HCT116 (cell line): Measurements from ENCODE around the gene SPTSSA.

Source experiments
- CTCF ChIP-seq, 3 experiments: fragments of 200-600 bp in 1 of 3; sonication (generic) in 1 of 3; IDR thresholded peaks in 2 of 3; conservative IDR thresholded peaks in 1 of 3; 2 replicates each; pipeline ENCODE4 v1.5.1; 2012 to 2017; ENCODE audit warnings: low read depth in 2 of 3, low read length in 2 of 3, antibody characterized with exemption in 1 of 3, borderline replicate concordance in 1 of 3, control low read depth in 1 of 3, mild to moderate bottlenecking in 1 of 3, mixed read lengths in 1 of 3, mixed run types in 1 of 3, moderate library complexity in 1 of 3; ENCODE audit not compliant: insufficient read depth in 1 of 3
- EZH2 ChIP-seq: fragments of 200-600 bp; sonication (generic); IDR thresholded peaks from 2 replicates; pipeline ENCODE4 v1.6.1; 2017; ENCODE audit warnings: antibody characterized with exemption, mixed run types
- EZH2phosphoT487 ChIP-seq: fragments of 200-600 bp; IDR thresholded peaks from 2 replicates; pipeline ENCODE4 v1.6.1; 2018; ENCODE audit warnings: antibody characterized with exemption, borderline replicate concordance
- FOSL1 ChIP-seq: IDR thresholded peaks from 2 replicates; pipeline ENCODE4 v1.6.1; 2012; ENCODE audit warnings: low read depth
- MAX ChIP-seq: IDR thresholded peaks from 2 replicates; pipeline ENCODE4 v1.6.1; 2012
- POLR2A ChIP-seq: IDR thresholded peaks from 2 replicates; pipeline ENCODE4 v1.7.0; 2011; ENCODE audit warnings: borderline replicate concordance; ENCODE audit not compliant: insufficient read depth, insufficient read length; ENCODE audit errors: extremely low read depth
- POLR2AphosphoS5 ChIP-seq: IDR thresholded peaks from 2 replicates; pipeline ENCODE4 v1.6.1; 2011; ENCODE audit warnings: mild to moderate bottlenecking, low read depth, low read length, moderate library complexity
- RAD21 ChIP-seq: IDR thresholded peaks from 2 replicates; pipeline ENCODE4 v1.6.1; 2012; ENCODE audit warnings: low read depth, mild to moderate bottlenecking
- REST ChIP-seq: IDR thresholded peaks from 2 replicates; pipeline ENCODE4 v1.6.1; 2012; ENCODE audit warnings: low read depth
- SIN3A ChIP-seq: IDR thresholded peaks from 2 replicates; pipeline ENCODE4 v1.6.1; 2012; ENCODE audit warnings: low read depth
- SRF ChIP-seq: IDR thresholded peaks from 2 replicates; pipeline ENCODE4 v1.6.1; 2012; ENCODE audit warnings: low read depth
- YY1 ChIP-seq: IDR thresholded peaks from 2 replicates; pipeline ENCODE4 v1.6.1; 2011; ENCODE audit warnings: low read length, low read depth, moderate library complexity, mild to moderate bottlenecking; ENCODE audit not compliant: insufficient replicate concordance; ENCODE audit errors: extremely low read depth

- TF ChIP-seq CTCF (IDR thresholded peaks at IDR 0.05 in 2 of 3, conservative IDR thresholded peaks at IDR 0.05 in 1 of 3; ENCODE audit: borderline replicate concordance in 1 of 3, insufficient read depth in 1 of 3, low read depth in 2 of 3, low read length in 2 of 3) (no peak), RAD21 (no peak), POLR2AphosphoS5 (no peak), POLR2A (no peak), EZH2 (no peak), MAX (no peak), SRF (no peak), SIN3A (no peak), REST (no peak), EZH2phosphoT487 (no peak), YY1 (no peak), FOSL1 (no peak)
These were observed 25.7 kb downstream of the SPTSSA start for GRCh38 chr14:34436118-34436905.
